Measurements from ENCODE around the gene HARS1. TPM values are rescaled to one million over a fixed set of nuclear protein-coding genes. Genes with fewer than 3 reads are reported as not detected.
A peak's percentile ranks its signal among the peaks of the same experiment; 100 is the strongest.

HARS1 gene
- total RNA-seq, 1 experiment from 2014 or later: 55.6 TPM

GRCh38 chr5:140639148-140639981, 51.8 kb downstream of the HARS1 start, which contains the start of gene TMCO6 (continued):
- TF ChIP-seq HMGXB4 (CRISPR knock-in tag; IDR thresholded peaks at IDR 0.05): peak; percentile 50; the same call in 1 of the 2 replicates
- no peak for TF ChIP-seq PRRX2 (CRISPR knock-in tag; IDR thresholded peaks at IDR 0.05)
- 0 out of 2 replicates have a peak, but pooled peaks have one; percentile 36 for TF ChIP-seq CREM (CRISPR knock-in tag; IDR thresholded peaks at IDR 0.05)
- TF ChIP-seq ZNF425 (CRISPR knock-in tag; conservative IDR thresholded peaks at IDR 0.05): no peak
- no peak for TF ChIP-seq ERG (CRISPR knock-in tag; IDR thresholded peaks at IDR 0.05)
- TF ChIP-seq SMAD4 (CRISPR knock-in tag; IDR thresholded peaks at IDR 0.05): no peak
- TF ChIP-seq ZNF512 (CRISPR knock-in tag; IDR thresholded peaks at IDR 0.05; ENCODE audit: borderline replicate concordance): no peak
- no peak for TF ChIP-seq AFF4 (CRISPR knock-in tag; IDR thresholded peaks at IDR 0.05; ENCODE audit: borderline replicate concordance)
- TF ChIP-seq NFATC4 (CRISPR knock-in tag; IDR thresholded peaks at IDR 0.05): no peak
- TF ChIP-seq GTF2I (CRISPR knock-in tag; conservative IDR thresholded peaks at IDR 0.05): no peak
- no peak for TF ChIP-seq SOX15 (CRISPR knock-in tag; IDR thresholded peaks at IDR 0.05)
- no peak; the same call in 1 of the 2 replicates for TF ChIP-seq E2F4 (CRISPR knock-in tag; IDR thresholded peaks at IDR 0.05; ENCODE audit: borderline replicate concordance, low read depth)
- no peak for TF ChIP-seq ZBTB21 (CRISPR knock-in tag; IDR thresholded peaks at IDR 0.05; ENCODE audit: borderline replicate concordance)
- no peak for TF ChIP-seq STAT6 (CRISPR knock-in tag; conservative IDR thresholded peaks at IDR 0.05; ENCODE audit: low read depth)
- no peak; the same call in 1 of the 2 replicates for TF ChIP-seq ZNF232 (CRISPR knock-in tag; IDR thresholded peaks at IDR 0.05)
- no peak; the same call in 1 of the 2 replicates for TF ChIP-seq ZNF138 (CRISPR knock-in tag; conservative IDR thresholded peaks at IDR 0.05)
- TF ChIP-seq CDX4 (CRISPR knock-in tag; IDR thresholded peaks at IDR 0.05; ENCODE audit: borderline replicate concordance): no peak
- TF ChIP-seq RORB (CRISPR knock-in tag; IDR thresholded peaks at IDR 0.05): no peak
- no peak for TF ChIP-seq FOXJ3 (CRISPR knock-in tag; IDR thresholded peaks at IDR 0.05; ENCODE audit: borderline replicate concordance)
- no peak for TF ChIP-seq ATF1 (CRISPR knock-in tag; IDR thresholded peaks at IDR 0.05)
- TF ChIP-seq ESRRA (CRISPR knock-in tag; IDR thresholded peaks at IDR 0.05; ENCODE audit: borderline replicate concordance): no peak
- no peak for TF ChIP-seq ZNF317 (CRISPR knock-in tag; IDR thresholded peaks at IDR 0.05; ENCODE audit: borderline replicate concordance, low read depth)
